ENCODE results near the gene TTBK1.

TTBK1 gene

DNA sequence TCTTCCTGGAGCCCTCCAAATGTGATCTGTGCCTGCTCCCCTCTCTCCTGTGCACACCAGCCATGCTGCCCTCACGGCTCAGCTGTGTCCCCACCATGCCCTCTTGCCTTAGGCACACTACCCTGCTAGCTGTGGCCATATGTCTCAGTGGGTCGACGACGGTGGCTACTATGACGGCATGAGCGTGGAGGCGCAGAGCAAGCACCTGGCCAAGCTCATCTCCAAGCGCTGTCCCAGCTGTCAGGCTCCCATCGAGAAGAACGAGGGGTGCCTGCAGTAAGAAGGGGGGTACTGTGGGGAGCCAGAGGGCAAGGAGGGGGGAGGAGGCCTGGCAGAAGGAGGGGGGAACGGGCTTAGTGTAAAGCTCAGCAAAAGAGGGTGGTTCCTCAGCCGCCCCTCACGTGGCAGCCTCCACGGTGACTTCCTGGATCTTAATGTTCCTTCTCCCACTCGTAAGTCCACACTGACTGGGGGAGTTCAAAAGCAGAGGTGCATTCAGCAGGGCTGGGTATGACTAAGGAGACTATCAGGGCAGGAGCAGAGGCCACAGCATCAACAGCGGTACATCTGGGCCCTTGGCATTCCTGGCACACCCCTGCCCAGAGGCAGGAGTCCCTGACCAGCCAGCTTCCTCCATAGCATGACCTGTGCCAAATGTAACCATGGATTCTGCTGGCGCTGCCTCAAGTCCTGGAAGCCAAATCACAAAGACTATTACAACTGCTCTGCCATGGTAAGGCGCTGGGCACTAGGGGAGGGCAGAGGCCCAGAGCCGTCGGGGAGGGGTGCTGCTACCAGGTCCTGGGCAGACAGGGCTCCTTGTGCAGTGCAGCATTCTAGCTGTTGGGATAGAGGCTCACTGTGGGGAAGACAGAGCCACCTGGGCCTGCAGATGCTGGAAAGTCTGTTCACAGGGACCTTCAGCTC is 22.0 kb upstream of the TTBK1 start:
- H3K4me3 ChIP-seq (ENCODE audit: low read depth, low read length), result no peak overlapping the region
- DNase-seq (ENCODE audit: low read depth), result no peak

DNA sequence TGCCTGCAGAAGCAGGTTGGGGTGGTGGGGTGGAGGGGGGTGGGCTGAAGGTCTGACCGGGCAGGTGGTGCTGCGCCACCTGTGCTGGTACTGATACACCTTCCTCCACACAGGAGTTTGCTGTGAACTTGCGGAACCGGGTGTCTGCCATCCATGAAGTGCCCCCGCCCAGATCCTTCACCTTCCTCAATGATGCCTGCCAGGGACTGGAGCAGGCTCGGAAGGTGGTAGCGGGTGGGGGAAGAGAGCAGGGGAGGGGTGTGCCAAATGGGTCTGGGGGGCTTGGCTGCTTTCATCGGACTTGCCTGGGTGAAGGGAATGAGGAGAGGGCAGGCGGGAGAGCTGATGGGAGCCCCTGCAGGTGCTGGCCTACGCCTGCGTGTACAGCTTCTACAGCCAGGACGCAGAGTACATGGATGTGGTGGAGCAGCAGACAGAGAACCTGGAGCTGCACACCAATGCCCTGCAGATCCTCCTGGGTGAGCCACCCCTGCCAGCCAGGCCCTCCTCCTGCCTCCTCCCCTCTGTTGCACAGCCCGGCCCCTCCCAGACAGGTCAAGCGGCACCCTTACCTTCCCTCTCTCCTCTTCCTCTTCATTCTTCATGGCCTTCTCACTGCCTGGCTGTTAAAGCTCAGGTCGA is 20.7 kb upstream of the TTBK1 start:
- DNase-seq (ENCODE audit: low read depth), result no peak
- H3K4me3 ChIP-seq (ENCODE audit: low read depth, low read length), result no peak overlapping the region

- no peak overlapping the region for H3K4me3 ChIP-seq (ENCODE audit: low read depth, low read length)
- DNase-seq (ENCODE audit: low read depth), result no peak
These were observed 20.1 kb upstream of the TTBK1 start for GRCh38 chr6:43223175-43223574.

DNA sequence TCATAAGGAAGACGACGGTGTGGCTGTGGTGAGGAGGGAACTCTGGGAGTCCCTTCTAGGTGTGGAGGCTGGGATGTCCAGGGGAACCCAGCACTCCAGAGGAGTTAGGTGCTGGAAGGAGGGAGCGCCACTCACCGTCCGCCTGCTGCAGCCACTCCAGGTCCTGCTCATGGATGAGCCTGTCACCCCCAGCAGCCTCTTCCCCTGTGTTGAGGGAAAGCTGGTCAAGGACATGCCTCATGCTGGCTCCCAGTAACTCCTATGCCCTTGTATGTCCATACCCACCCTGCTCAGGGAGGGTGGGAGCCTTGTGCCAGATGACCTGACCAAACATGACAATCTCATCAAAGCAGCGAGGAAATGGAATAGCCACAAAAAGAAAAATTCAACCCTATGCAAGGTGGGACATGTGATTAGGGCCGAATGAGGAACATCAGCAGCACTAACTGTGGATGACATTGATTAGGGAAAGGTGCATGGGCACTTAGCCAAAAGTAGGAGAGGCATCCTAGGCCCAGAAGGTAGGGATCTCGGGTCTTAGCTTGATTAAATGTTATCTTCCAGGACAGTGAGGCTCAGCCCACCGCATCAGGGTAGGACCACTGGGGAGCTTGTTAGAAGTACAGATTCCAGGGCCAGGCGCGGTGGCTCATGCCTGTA is 17.0 kb upstream of the TTBK1 start:
- H3K4me3 ChIP-seq (ENCODE audit: low read depth, low read length), result no peak overlapping the region
- no peak for DNase-seq (ENCODE audit: low read depth)

- H3K4me3 ChIP-seq (ENCODE audit: low read depth, low read length), result peak within 1 kb of the TSS; percentile 58
- DNase-seq (ENCODE audit: low read depth), result no peak
These were observed 14.1 kb upstream of the TTBK1 start, which contains the start of gene DNPH1 for GRCh38 chr6:43228951-43229802. Gene DNPH1 (minus strand): TSS chr6:43229481. CDS start chr6:43229456, 25 bp downstream.

DNA sequence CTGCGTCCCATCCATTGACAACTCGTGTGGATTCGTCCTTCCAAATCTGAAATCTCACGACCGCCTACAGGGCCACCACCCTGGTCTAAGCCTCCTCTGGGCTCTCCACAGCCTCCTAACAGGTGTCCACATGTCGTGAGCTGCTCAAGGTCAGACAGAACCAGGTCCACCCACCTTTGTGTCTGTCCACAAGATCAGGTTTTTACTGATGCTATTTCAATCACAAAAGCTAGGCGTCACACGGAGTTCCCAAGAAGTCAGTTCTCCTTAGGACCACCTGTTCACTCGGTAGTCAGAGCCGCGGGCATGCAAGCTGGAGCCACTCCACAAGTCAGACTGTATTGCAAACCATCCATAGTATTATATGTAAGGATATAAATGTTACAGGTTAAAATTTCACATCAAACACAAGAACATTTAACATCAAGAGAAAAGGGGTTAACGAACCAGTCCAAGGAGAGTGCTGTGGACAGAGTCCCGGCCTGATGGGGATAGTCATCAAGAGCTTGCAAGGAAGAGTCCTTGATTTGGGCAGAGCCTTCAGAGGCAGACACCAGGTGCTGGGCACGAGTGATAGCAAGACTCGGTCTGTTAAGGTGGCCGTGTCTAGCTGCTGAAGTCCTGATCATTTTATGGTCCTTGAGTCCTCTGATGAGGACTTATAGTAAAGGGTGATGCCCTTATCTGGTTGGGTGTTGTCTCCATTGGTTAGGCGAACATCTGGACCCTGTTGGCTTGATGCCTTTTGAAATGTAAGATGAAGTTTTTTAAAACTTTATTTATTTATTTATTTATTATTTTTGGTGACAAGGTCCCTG is 13.3 kb upstream of the TTBK1 start:
- no peak for DNase-seq (ENCODE audit: low read depth)
- peak overlapping the region; percentile 58 for H3K4me3 ChIP-seq (ENCODE audit: low read depth, low read length)

DNA sequence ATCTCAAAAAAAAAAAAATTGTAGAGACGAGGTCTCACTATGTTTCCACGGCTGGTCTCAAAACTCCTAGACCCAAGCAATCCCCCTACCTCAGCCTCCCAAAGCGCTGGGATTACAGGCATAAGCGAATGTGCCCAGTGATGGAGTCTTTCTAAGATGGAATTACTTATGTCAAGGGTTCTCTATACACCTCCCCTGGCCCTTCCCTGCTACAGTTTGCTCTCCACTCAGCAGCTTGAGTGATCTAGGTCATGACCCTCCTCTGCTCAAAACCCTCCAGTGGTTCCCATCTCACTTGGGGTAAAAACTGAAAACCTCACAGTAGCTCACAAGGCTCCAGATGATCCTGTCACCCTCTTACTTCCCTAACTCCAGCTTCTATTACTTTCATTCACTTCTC is 12.2 kb upstream of the TTBK1 start:
- DNase-seq (ENCODE audit: low read depth), result no peak
- H3K4me3 ChIP-seq (ENCODE audit: low read depth, low read length), result no peak overlapping the region

DNA sequence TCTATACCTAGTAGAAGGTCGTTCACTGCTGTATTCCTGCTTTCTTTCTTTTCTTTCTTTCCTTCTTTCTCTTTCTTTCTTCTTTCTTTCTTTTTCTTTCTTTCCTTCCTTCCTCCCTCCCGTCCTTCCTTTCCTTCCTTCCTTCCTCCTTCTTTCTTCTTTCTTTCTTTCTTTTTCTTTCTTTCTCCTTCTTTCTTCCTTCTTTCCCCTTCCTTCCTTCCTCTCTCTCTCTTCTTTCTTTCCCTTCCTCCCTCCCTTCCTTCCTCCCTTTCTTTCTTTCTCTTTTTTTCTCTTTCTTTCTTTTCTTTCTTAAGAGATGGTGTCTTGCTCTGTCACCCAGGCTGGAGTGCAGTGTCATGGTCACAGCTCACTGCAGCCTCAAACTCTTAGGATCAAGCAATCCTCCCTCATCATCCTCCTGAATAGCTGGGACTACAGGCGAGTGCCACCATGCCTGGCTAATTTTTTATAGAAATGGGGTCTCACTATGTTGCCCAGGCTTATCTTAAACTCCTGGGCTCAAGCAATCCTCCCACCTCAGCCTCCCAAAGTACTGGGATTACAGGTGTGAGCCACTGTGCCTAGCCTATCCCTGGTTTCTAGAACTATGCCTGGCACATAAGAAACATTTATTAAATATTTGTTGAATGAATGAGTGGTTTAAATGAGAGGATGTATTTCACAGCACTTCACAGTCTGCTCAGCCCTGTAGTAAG is 11.4 kb upstream of the TTBK1 start:
- DNase-seq (ENCODE audit: low read depth), result no peak
- no peak overlapping the region for H3K4me3 ChIP-seq (ENCODE audit: low read depth, low read length)

DNA sequence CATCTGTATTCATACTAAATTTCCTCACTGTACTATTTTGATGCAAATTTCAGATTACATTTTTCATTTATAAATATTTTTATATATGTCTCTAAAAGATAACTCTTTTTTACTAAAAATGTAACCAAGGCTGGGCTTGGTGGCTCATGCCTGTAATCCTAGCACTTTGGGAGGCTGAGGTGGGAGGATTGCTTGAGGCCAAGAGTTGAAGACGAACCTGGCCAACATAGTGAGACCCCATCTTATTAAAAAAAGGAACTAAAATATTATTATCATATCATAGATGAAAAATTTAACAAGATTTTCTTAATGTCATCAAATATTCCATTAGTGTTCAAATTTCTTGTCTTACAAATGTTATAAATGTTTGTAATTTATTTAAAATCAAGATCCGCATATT is 7.4 kb upstream of the TTBK1 start:
- no peak for DNase-seq (ENCODE audit: low read depth)
- H3K4me3 ChIP-seq (ENCODE audit: low read depth, low read length), result no peak overlapping the region

GRCh38 chr6:43239054-43239453 is 4.2 kb upstream of the TTBK1 start:
- H3K4me3 ChIP-seq (ENCODE audit: low read depth, low read length), result no peak overlapping the region
- DNase-seq (ENCODE audit: low read depth), result no peak

GRCh38 chr6:43240950-43241349 is 2.3 kb upstream of the TTBK1 start:
- DNase-seq (ENCODE audit: low read depth), result no peak
- H3K4me3 ChIP-seq (ENCODE audit: low read depth, low read length), result no peak overlapping the region

GRCh38 chr6:43241446-43241845 is 1.8 kb upstream of the TTBK1 start:
- DNase-seq (ENCODE audit: low read depth), result no peak
- no peak overlapping the region for H3K4me3 ChIP-seq (ENCODE audit: low read depth, low read length)

DNA sequence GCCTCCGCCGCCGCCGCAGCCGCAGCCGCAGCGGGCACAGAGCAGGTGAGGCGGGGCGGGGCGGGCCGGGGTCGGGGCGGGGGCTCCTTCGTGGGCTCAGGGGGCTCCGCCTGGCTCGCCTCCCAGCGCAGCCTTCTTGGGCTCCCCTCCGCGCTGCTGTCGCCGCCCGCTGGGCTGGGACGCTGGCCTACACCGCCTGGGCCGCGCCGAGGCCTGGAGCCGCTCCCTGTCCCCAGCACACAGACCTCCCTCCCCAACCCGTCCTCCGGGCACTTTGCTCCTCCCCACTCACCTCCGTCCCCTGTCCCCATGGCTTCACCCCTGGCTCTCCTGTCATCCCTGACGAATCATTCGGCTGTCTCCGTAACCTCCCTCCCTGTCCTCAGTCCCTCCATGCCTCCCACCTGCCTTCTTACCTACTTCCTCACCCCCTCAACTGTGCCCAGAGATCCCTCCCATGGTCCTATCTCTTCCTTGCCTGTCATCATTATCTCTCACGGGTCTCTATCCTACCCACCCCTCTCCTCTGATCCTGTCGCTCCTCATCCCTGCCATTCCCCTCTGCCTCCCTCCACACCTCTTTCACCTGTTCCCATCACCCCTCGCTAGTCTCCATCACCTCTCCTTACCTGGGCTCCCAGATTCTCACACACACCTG is 512 bp downstream of the TTBK1 start:
- H3K4me3 ChIP-seq (ENCODE audit: low read depth, low read length), result no peak overlapping the region
- no peak for DNase-seq (ENCODE audit: low read depth)

DNA sequence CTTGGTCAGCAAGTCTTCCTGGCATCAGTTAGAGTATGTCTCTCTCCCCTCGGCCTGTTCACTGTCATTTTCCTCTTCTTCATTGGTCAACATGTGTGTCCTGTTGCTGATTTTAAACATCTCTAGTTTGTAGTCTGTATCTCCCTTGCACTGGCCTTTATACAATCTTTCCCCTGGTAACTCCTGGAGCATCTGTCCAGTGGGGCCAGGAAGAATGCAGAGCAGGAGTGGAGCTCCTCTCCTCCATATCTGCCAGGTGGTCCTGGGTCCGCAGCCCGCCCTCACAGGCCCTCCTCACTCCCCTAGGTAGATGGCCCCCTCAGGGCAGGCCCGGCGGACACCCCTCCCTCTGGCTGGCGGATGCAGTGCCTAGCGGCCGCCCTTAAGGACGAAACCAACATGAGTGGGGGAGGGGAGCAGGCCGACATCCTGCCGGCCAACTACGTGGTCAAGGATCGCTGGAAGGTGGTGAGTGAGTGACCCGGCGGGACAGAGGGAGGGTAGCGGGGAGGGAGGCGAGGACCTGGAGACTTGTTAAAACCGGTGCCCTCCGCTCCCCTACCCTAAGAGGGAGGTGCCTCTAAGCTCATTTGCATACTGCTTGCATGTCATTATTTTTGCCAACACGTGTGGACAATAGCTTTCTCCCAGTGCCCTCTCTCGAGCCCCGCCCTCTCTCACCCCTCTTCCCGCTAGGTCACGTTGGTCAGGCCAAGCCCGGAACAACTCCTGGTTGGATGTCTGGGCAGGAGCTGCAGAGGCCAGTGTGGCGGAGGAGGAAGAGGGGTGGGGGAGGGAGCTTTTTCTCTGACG is 3.2 kb downstream of the TTBK1 start:
- H3K4me3 ChIP-seq (ENCODE audit: low read depth, low read length), result peak overlapping the region; percentile 36
- DNase-seq (ENCODE audit: low read depth), result no peak

DNA sequence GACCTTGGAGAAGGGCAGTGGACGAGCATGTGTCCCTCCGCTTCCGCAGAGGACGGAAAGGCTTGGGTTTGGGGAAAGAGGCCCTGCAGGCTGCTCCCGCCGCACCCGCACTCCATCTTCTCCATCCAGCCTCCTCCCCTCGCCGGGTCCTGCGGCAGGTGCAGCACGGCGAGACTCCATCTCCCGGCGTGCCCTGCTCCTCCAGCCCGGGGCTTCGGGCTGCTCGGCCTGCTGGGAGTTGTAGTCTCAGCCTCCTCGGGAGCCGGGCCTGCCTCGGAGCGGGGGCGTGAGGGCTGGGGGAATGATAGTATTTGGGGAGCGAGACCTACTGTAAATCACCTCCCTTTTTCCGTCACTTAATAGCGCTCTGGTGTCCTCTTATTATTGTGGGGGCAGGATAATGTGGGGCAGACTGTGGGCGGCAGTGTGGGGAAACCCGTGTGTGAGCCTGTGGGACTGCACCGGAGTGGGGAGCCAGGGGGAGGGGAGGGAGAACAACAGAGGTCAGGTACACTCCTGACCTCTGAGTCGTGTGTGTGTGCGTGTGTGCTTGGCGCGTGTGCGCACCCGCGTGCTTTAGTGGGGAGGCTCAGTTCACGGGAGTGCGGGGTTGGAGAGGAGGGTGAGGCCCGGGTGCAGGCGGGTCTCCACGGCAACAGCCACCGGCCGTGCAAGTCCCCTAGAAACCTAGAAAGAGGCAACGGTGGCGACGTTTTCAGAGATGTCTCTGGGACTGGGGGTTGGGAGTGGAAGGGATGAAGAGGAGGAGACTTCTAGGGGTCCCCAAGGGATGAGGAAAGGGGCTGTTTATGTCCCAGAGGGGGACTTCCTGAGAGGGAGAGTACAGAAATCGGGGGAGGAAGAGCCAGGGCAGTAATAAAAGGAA is 4.1 kb downstream of the TTBK1 start:
- DNase-seq (ENCODE audit: low read depth), result no peak
- H3K4me3 ChIP-seq (ENCODE audit: low read depth, low read length), result peak overlapping the region; percentile 36

- no peak overlapping the region for H3K4me3 ChIP-seq (ENCODE audit: low read depth, low read length)
- no peak for DNase-seq (ENCODE audit: low read depth)
These were observed 4.8 kb downstream of the TTBK1 start for GRCh38 chr6:43248101-43248500.
